Measurements from ENCODE around the gene OR2AT4. TPM values are rescaled to one million over a fixed set of nuclear protein-coding genes. Genes with fewer than 3 reads are reported as not detected.

OR2AT4 gene
- total and polyA plus RNA-seq, 2 of the 4 experiments (the other 2 are of a cell fraction), result not detected

- no peak overlapping the region for H2BK20ac ChIP-seq (ENCODE audit: low read depth, low read length)
- CTCF ChIA-PET, result interaction anchor here (0.6 kb wide), 1 partner anchor 12 kb away, joined by 4 read pairs; no protein-coding TSS in a partner anchor
These were observed 18.4 kb downstream of the OR2AT4 start for GRCh38 chr11:75078233-75078632.

More at GRCh38 chr11:75078233-75078632, 18.4 kb downstream of the OR2AT4 start:
- Histone ChIP-seq H3K9me1 (ENCODE audit: insufficient read depth, low read length) (0 out of 2 replicates have a peak, but pooled peaks cover 2% of the 10 kb centered on the region), H3K18ac (ENCODE audit: low read depth, low read length) (no peak overlapping the region), H3K4me1 (ENCODE audit: control insufficient read depth, insufficient read depth, low read length) (no peaks in the 10 kb centered on the region), H3K27me3 (ENCODE audit: control insufficient read depth, insufficient read depth, low read length) (peaks cover 31% of the 10 kb centered on the region), H4K5ac (ENCODE audit: low read depth, low read length) (no peak overlapping the region), H3K4me3 (ENCODE audit: insufficient read depth, low read depth, low read length) (no peak overlapping the region), H3K27ac (ENCODE audit: insufficient read depth, low read length) (no peak overlapping the region), H2AK9ac (replicated peaks; ENCODE audit: low read depth, low read length, poor library complexity) (no peak overlapping the region), H3K9me3 (ENCODE audit: control insufficient read depth, insufficient read depth, low read length) (no peaks in the 10 kb centered on the region), H3K14ac (replicated peaks; ENCODE audit: low read depth, low read length) (no peak overlapping the region), H2BK15ac (ENCODE audit: low read depth, low read length) (no peak overlapping the region), H4K91ac (ENCODE audit: insufficient read depth, low read depth, low read length) (no peak overlapping the region), H3K23ac (ENCODE audit: low read depth, low read length) (no peak overlapping the region), H3K4me2 (ENCODE audit: low read depth, low read length) (no peak overlapping the region), H3K79me1 (ENCODE audit: low read depth in 1 of 2, low read length in 2 of 2) (no peaks in the 10 kb centered on the region), H2BK120ac (ENCODE audit: low read depth, low read length) (no peak overlapping the region), H2BK5ac (ENCODE audit: low read depth, low read length, poor library complexity, severe bottlenecking) (no peak overlapping the region), H3K36me3 (ENCODE audit: control insufficient read depth, insufficient read depth, low read length) (no peaks in the 10 kb centered on the region), H3K4ac (ENCODE audit: low read depth, low read length) (no peak overlapping the region), H2AFZ (replicated peaks; ENCODE audit: low read length, poor library complexity) (no peak overlapping the region), H3K9ac (ENCODE audit: low read depth, low read length) (no peak overlapping the region), H4K20me1 (ENCODE audit: insufficient read depth, low read length) (no peaks in the 10 kb centered on the region), H2AK5ac (ENCODE audit: low read depth, low read length) (no peak overlapping the region), H4K8ac (ENCODE audit: low read depth in 2 of 2, low read length in 2 of 2) (no peak overlapping the region), H3K56ac (ENCODE audit: extremely low read depth, insufficient read depth, low read length) (no peak overlapping the region)
- BruUV-seq (replicated peaks), result no TSS peak
- intact Hi-C loops (cut with micrococcal nuclease) (no loop called here), dilution Hi-C loops (cut with HindIII; ENCODE audit: low sequenced_read_pairs, unreplicated experiment) (no loop called here), in situ Hi-C loops (cut with MboI; ENCODE audit: low sequenced_read_pairs) (no loop called here)
- ATAC-seq (ENCODE audit: low read depth) (no peak), DNase-seq (peak; percentile 11)
- WGBS, 2 experiments (ENCODE audit: extremely low coverage in 2 of 2, insufficient read length in 1 of 2), result no CpG with 5 or more reads among the region's 2 CpGs
- POLR2A ChIA-PET (ENCODE audit: unreplicated experiment), result no interaction called here
- TF ChIP-seq USF2 (IDR thresholded peaks at IDR 0.05; ENCODE audit: low read depth, low read length) (peak; percentile 50; the same call in 1 of the 2 replicates), RCOR1 (IDR thresholded peaks at IDR 0.05; ENCODE audit: insufficient replicate concordance, low read length) (no peak)

Measured in IMR-90 (cell line).